Measurements from ENCODE around the gene SLC41A1.
A peak's percentile ranks its signal among the peaks of the same experiment; 100 is the strongest.

Gene SLC41A1

GRCh38 chr1:205750138-205751035, 62.6 kb downstream of the SLC41A1 start, which contains the start of gene NUCKS1:
TSS of gene NUCKS1 (minus strand) at chr1:205750182. CDS start at chr1:205749973, 209 bp downstream.
- peak; percentile 99 for DNase-seq

GRCh38 chr1:205749234-205750137, 63.5 kb downstream of the SLC41A1 start:
- DNase-seq = peak; percentile 88

GRCh38 chr1:205748403-205749233, 64.4 kb downstream of the SLC41A1 start:
- peak; percentile 54 for DNase-seq

DNA sequence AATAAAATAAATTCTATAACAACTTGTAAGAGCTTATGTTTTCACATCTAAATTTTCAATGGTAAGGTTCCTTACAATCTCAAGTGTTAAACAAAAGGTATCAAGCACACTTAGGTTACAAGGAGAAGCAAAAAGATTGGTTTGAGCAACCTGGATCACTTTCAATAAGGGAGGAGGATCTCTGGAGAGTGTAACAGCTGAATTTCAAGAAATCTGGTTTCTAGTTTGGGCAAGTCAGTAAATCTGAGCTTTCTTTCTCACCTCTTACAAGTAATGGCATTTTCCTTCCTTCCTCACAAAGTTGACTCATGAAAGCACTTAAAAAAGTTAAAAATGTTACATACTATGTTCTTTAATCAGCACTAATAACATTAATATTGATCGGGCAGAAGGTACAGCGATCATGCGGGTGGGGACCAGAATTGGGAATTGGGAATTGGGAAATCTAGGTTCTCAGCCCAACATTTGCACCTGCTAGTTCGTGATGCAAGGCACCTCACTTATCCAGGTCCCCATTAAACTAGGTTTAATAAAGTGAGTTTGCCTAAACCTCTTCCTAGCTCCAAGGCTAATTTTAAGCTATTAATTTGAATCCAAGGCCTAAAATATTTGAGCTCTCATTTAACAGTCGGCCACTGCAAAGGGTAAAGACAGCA, 66.1 kb downstream of the SLC41A1 start:
- DNase-seq = no peak

GRCh38 chr1:205744403-205744802, 68.6 kb downstream of the SLC41A1 start:
- no peak for DNase-seq

DNA sequence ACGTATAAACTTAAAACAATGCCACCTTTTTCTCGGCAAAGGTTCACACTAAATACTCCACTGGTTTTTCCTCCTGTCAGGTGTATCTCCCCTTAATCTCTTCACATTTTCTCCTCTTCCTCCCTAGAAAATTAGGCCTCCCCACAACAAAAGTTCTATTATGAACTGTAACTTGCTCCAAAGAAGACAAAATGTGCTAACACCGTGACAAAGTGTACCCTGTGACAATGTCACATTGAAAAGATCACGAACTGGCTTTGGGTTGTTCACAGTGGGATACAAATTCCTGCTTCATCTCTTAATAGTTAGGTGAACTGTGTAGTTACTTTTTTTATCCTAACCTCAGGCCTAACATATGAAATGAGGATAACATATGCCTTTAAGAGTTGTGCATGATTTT, 69.0 kb downstream of the SLC41A1 start:
- no peak for DNase-seq

DNA sequence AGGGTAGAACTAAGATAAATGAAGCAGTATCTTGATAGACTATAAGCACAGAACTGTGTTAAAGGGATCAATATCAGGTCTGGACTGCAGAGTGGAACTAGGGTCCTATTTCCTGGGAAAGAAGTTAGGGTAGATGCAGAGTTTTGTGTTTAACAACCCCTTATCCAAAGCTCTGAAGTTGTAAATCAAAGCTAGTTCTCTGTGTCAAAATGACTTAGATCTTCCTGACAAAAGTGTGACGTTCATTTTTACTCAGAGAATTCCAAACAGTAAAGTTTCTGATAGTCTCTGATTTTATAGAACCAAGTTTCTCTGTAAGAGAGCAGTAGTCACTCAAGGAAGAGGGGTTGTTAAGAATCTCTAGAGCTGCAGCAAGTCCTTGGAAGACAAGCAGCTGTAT, 71.3 kb downstream of the SLC41A1 start:
- no peak for DNase-seq

- no peak for DNase-seq
Observed at GRCh38 chr1:205739348-205740160, 73.4 kb downstream of the SLC41A1 start.

All from NCI-H1694 (cell line).